GM12891 (cell line): ENCODE results near the gene C1RL.

Experiments used
- POLR2A ChIP-seq: IDR thresholded peaks from 2 replicates; pipeline ENCODE4 v1.6.1; 2011; ENCODE audit warnings: low read depth, low read length, control low read depth
- POLR2AphosphoS5 ChIP-seq: IDR thresholded peaks from 2 replicates; pipeline ENCODE4 v1.6.1; 2011; ENCODE audit warnings: low read depth, low read length, control low read depth
- SPI1 ChIP-seq: IDR thresholded peaks from 2 replicates; pipeline ENCODE4 v1.6.1; 2011; ENCODE audit warnings: low read depth, low read length, control low read depth
- TAF1 ChIP-seq: IDR thresholded peaks from 2 replicates; pipeline ENCODE4 v1.6.1; 2011; ENCODE audit warnings: low read depth, low read length, control low read depth

- no peak for TF ChIP-seq TAF1
- TF ChIP-seq POLR2A = no peak
- no peak for TF ChIP-seq POLR2AphosphoS5
- no peak for TF ChIP-seq SPI1
Measured at GRCh38 chr12:7146228-7146627, 37.2 kb upstream of the C1RL start.
